HG02970 (cell line): ENCODE data around the gene NLRP5.
"Not testable (repeated sequence)": the region's sequence is repeated elsewhere in the genome, so short reads cannot be mapped to it uniquely, and the experiment has no call there.

Experiments used
- ATAC-seq: cut with Tn5 transposase; IDR thresholded peaks from one replicate; pipeline ENCODE4 v1.9.1; 2021; ENCODE audit warnings: mild to moderate bottlenecking, moderate library complexity, moderate number of reproducible peaks; ENCODE audit not compliant: unreplicated experiment, low FRiP score

The NLRP5 gene

DNA sequence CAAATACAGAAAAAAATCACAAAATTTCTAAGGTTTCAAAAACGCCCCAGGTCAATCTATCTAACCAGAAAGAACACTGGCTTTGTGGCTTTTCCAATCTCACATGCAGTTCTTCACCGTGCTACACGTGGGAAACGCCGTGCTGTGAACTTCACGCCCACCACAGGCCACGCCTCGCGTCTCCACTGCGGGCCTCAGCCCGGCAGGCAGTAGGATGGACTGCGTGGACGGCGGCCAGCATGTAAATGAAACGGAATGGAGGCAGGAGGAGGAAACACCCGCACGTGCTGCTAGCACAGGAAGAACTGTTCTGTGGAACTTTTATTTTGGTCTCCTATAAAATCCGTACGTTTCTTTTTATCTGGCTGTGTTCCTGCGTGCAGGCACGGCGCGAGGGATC, 110.7 kb downstream of the NLRP5 start:
- ATAC-seq = no peak

DNA sequence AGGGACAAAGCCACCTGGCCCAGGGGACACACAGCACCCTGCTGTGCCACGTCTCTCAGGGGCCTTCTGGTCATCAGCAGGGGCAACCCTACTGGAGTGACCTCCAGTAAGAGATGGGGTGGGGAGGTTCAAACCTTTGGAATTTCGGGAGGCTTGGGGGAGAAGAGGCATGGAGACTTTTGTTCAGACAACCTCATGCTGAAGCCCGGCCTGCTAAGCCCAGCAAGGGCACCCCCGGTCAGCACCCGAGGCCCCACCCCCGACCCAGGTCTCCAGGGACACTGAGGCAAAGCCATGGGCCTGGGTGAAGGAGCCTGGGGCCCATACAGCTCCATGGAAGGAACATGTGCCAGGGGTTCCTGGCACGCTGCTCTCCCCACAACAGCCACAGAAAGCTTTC, 111.2 kb downstream of the NLRP5 start:
- no peak for ATAC-seq

DNA sequence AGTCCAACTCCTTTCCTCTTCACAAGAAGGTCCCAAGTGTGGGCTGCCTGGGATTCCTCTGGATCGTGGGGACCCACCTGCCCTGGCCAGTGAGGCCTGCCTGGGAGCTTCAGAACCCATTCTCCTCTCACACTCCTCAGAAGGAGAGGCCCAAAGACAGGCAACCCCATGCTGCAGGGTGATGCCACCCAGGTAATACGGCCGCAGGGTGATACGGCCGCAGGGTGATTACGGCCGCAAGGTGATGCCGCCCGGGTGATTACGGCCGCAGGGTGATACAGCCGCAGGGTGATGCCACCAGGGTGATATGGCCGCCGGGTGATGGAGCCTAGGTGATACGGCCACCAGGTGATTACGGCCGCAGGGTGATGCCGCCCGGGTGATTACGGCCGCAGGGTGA, 111.7 kb downstream of the NLRP5 start:
- not testable (repeated sequence) for ATAC-seq

DNA sequence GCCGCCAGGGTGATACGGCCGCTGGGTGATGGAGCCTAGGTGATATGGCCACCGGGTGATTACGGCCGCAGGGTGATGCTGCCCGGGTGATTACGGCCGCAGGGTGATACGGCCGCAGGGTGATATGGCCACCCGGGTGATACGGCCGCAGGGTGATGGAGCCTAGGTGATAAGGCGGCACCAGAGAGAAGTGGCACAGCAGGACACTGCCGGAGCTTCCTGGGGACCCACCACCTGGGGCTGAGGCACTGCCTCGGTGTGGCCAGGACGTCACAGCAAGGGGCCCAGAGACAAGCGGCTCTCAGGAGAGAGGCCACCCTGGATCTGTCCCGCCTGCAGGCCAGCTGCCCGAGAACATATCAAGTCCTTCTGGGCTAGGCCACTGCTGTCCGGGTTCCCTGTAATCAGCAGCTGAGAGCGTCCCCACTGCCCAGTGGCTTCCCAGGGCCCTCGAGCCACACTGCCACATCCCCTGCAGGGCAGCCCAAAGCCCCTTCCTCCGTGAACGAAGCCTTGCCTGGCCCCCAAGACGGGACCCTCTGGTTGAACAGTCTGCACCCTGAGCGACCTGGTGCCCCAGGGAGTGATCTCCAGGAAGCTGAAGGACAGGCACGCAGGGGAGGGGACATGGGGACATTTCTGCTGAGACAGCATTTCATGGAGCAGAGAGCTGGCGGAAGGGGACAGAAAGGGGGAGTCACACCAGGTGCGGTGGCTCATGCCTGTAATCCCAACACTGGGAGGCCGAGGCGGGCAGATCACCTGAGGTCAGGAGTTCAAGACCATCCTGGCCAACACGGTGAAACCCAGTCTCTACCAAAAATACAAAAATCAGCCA, 112.4 kb downstream of the NLRP5 start:
- no peak for ATAC-seq

DNA sequence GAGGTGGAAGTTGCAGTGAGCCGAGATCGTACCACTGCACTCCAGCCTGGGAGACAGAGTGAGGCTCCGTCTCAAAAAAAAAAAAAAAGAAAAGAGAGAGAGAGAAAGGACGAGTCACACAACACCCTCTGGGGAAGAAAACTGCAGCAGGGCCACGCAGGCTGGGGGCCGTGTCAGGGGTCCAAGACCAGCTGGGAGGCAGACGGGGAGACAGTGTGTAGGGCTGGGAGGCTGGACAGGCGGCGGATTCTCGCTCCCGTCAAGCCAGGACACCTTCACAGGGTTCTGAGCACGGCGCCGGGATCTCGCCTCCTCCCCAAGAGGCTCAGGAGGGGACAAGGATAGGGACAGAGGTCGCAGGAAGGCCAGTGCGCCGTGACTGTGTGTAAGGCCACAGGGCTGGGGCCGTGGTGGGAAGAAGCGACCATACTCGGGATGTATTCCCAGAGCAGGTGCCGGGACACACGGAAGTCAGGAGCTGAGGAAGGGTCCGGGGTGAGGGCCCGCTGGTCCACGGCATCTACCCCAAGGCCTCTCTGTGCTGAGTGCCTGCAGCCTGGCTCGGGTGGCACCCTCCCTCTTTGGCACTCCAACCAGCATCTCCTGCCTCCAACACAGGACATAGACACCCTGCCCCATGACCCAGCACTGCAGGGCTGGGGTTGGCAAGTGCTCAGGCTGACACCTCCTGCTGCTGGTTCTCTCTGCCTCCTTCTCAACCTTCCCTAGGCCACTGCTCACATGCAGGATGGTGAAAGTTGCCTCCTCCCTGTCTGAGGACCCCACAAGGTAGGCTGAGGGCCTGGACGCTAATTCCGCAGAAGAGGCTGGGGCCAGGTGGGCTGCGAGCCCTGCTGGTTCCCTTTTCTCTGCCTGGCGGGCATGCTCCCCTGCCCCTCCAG, 113.3 kb downstream of the NLRP5 start:
- no peak for ATAC-seq

DNA sequence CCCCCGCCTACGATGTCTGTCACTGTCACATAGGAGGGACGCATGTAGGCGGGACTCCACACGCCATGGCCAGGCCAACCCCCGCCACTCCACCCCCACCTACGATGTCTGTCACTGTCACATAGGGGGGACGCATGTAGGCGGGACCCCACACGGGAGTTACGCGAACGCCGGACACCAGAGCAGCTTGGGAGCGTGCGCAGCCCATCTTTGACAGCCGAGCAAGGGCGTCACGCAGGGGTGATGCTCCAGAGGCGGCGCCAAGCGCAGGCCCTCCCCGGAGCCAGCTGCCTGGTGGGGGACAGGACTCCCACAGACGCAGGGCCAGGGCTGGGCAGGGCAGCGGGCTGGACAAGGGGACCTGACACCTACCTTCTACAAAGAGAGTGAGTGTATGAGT, 114.5 kb downstream of the NLRP5 start:
- no peak for ATAC-seq

DNA sequence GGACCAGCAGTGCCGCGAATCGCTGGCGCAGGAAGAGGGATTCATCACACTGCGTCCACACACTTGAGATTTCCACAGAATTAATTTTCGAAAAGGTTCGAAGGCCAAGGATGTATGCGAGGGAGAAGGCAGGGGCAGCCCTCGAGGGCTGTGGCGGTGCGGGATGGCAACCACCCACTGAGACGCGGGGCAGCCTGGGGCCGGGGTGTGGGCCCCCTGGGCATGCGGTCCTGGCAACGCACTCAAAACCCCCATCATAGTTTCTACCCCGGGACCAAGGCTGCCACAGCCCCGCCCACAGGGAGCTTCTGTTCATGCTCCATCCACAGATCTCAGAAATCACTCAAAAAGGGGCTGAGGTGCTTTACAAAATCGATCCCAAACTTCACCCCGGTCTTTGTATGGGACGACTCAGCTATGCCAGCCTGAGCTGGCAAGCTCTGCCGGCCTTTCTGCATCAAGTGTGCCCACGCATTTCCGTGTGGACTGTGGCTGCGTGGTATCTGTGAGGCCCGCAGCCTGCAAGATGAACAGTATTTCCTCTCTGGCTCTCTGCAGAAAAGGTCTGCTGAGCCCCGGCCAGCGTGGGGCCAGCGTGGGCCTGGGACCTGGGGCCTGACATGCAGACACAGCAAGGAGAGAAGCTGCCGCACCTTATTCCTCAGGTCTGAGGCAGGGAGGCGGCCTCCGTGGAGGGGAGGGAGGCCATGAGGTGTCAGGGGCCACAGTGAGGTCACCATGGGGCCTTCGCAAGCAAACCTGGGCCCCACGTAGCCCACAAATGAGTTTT, 115.4 kb downstream of the NLRP5 start:
- no peak for ATAC-seq

DNA sequence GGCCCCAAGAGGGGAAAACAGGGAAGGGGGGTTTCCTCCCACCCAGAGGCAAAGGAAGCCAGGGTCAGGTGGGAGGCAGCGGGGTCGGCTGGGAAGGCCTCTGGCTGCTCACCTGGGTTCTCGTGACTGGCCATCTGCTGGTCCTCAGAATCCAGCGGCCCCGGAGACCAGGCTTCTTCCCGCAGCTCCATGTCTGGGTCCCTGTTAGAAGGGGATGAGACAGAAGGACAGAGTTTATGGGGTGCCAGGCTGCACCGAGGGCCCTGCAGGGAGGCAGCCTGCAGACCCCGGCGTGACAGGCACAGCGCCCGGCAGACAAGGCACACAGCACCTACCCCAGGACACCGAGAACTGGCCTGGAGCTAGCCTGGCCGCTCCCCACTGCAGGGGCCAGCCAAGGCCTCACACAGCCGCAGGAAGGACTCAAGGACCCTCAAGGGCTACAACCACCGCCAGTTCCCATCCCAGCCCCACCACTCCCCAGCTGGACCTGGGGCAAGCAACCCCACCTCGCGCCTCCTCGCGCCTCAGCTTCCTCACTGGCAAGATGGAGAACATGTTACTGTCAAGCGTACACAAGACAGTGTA, 116.5 kb downstream of the NLRP5 start:
- ATAC-seq = no peak

DNA sequence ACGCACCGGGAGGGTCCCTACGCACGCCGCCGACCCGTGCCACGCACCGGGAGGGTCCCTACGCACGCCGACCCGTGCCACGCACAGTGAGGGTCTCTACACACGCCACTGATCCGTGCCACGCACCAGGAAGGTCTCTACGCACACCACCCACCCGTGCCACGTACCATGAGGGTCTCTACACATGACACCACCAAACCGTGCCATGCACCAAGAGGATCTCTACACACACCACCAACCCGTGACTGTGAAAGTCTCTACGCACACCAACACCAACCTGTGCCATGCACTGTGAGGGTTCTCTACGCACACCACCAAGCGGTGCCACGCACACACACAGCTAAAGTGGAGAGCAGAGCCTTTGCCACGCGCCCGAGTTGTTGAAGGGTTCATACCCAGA, 117.8 kb downstream of the NLRP5 start:
- ATAC-seq = no peak

DNA sequence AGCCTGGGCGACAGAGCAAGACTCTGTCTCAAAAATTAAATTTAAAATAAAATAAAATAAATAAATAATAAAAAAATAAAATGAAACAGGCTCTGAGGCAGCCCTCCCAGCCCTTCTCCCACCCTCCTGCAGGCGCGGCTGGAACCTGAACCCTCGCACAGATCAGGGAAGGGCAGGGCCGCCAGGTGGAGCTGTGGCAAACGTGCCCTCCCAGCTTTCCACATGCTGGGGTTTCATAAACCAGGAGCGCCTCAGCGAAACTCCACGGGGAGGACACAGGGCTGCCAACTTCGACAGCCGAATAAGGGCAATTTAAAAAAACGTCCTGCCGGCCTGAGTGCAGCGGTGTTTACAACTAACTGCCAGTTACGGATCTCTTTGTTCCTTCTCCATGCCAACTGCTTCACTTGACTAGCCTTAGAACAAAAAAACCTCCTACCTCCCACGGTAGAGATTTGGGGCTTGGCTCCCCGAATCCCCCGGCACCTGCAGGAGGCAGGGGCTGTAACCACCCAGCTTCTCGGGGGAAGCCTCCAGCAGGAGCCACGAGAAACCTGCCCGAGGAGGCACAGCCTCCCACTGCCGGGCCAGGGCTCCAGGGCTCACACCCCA, 118.6 kb downstream of the NLRP5 start:
- ATAC-seq = no peak

DNA sequence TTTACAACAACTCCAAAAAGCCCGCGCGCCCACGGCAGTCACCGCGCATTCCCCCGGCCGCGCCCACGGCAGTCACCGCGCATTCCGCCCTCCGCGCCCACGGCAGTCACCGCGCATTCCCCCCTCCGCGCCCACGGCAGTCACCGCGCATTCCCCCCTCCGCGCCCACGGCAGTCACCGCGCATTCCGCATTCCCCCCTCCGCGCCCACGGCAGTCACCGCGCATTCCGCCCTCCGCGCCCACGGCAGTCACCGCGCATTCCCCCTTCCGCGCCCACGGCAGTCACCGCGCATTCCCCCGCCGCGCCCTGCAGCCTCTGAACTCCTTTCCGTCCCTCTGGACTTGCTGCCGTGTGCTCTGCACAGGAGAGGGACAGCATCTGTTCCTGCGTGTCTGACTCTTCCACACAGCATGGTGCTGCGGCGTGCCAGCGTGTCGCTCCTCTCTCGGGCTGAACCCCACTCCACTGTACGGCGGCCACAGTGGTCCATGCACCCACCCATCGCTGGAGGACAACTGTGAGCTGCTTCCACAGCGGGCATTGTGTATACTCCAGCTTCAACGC, 119.3 kb downstream of the NLRP5 start:
- ATAC-seq = not testable (repeated sequence)

DNA sequence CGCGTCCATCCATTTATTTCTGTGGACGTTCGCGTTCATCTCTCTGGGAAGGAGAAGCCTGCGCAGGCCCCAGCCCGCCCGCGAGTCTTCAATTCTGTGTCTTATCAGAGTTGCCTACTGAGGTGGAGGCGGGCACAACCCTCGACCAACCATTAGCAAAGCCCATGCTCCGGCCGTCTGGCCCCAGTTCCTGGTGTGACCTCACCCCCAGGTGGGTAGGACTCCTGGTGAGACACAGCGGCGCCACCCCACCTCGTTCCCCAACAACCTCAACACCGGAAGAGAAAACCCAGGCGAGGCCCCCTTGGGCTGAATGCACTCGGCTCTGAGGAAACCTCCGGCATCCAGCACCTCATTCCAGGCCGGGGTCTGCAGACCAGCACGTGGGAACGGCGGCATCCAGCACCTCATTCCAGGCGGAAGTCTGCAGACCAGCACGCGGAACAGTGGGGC, 119.8 kb downstream of the NLRP5 start:
- no peak for ATAC-seq

DNA sequence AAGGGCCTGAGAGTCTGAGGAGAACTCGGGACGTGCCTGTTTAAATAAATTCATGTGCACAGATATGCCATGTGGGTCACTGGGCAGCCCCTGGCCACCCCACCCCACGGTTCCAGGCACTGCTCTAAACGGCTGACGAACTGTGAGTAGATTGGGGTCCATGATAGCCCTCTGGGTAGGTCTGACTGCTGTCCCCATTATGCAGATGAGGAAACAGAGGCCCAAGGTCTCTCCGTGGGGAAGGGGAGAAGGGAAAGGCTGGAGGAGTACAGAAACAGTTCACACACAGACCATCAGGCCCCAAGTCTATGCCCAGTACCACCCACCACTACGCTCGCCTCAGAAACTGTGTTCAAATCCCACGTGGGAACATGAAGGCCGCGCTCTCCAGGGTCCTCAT, 120.4 kb downstream of the NLRP5 start:
- no peak for ATAC-seq

DNA sequence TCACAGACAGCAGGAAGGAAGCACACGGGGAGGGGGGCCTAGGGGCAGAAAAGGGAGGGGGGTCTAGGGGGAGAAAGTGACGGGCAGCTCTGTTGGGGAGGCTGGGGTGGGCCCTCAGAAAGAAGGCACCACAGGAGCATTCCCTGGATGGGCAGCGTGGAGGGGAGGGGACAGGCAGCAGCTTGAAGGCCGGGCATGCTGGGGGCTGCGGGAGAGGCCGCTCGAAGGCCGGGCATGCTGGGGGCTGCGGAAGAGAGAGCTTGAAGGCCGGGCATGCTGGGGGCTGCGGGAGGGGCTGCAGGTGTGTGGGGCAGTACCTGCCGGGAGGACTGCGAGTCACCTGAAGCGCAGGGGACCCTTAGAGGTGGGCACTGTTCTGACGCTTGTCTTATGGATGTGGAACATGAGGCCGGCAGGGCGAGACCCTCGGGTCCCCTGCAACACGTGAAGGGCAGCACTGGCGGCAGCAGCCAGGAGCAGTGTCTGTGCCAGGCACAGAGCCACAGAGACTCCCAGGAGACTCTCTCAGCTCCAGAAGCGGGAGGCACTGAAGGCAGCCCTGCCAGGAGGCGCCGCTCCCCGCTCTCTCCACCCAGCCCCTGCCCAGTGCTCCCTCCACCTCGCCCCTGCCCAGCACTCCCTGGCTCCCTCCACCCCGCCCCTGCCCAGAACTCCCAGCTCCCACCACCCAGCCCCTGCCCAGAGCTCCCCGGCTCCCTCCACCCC, 121.2 kb downstream of the NLRP5 start:
- ATAC-seq = no peak

DNA sequence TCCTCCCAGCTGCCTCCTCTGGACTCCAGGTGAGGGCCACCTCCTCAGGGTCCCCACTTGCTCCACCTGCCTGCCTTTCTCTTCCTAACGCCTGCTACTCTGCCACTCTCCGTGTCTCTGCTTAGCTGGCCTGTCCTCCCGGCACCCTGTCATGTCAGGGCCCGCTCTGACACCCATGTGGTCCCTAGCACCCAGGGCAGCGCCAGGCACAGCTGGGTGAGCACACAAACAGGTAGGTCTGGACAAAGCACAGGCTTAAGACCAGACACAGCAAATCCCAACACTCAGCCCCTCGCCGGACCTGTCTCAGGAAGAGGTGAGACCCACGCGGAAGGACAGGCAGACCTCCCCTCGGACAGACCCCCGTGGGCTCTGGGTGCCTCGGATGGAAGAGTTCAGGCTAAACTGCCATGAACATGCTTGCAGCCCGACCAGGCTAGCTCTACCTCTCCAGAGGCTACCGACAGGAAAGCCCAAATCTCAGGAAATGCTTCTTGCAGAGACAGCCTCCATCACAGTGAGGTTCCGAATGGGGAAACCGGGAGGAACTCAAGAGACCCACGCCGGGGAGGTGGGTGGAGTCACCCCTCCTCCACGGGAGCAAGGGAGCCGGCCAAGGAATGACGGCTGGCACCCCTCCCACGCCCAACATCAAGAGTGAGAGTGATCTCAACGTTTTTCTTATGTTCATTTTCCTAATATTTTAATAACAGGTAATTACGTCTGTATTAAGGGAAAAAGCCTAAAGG, 122.0 kb downstream of the NLRP5 start:
- no peak for ATAC-seq

DNA sequence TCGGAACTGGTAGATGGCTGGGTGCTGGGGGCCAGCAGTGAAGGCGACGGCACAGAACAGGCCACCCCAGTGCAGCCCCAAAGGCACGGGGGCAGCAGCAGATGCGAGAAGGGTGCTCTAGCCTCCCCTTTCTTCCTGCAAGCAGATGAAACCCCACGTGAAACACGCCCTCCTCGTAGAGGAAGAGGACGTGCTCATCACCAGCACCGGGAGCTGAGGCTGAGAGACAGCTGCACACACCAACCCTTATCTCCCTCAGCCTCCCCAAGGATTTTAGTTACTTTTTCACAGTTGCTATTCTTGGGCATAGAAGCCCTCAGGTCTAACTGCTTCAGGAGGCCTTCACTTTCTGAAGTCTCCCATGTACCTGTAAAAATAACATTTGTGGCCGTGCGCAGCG, 122.7 kb downstream of the NLRP5 start:
- no peak for ATAC-seq

DNA sequence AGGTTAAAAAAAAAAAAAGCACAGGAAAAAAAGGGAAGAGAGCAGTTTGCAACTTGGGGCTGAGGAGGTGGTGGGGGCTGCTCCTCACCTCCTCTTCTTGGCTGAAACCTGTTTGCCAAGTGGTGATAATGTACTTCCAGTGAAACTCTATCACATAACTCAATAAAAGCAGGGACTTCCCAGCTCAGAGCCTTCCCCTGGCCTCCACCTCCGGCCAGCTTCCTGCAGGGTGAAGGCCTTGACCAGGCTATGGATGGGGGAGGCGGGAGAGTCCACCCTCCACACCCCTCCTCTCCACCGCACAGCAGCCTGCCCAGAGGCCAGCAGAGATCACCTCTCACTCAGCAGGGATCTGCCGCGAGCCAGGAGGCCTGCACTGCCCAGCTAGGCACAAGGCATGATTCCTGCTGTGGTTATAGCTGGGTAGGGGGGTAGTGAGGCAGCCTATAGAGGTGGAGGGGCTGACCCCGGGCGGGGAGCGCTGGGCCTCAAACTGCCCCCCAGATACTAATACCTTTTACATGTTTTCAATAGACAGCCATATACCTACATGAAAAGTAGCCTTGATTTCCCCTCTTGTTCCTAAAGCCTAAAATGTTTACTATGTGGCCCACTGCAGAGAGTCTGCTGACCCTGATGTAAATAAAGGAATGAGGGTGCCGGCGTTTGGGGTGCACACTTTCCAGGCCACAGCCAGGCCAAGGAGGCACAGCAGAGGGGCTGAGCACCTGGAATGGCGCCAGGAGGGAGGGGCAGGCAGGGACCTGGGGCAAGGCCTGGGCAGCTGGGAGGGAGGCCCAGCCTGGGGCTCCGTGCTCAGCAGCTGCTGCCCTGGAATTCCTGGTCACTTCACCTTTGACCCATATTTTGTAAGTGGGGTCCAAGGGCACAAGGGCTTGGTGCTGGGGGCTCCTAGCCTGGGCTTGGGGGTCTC, 124.2 kb downstream of the NLRP5 start:
- no peak for ATAC-seq
